ENCODE data around the gene C16orf87. TPM values are rescaled to one million over a fixed set of nuclear protein-coding genes. Genes with fewer than 3 reads are reported as not detected.
A peak's percentile ranks its signal among the peaks of the same experiment; 100 is the strongest.

The C16orf87 gene
- total RNA-seq, 1 experiment from 2014 or later = 22.5 TPM

- TF ChIP-seq NFYB (CRISPR knock-in tag; conservative IDR thresholded peaks at IDR 0.05; ENCODE audit: low read depth) (no peak), ZNF317 (CRISPR knock-in tag; IDR thresholded peaks at IDR 0.05; ENCODE audit: borderline replicate concordance, low read depth) (no peak), MLX (CRISPR knock-in tag; IDR thresholded peaks at IDR 0.05) (no peak), RELA (CRISPR knock-in tag; IDR thresholded peaks at IDR 0.05; ENCODE audit: borderline replicate concordance) (no peak), NR3C1 (CRISPR knock-in tag; conservative IDR thresholded peaks at IDR 0.05; ENCODE audit: low read depth) (no peak), E2F4 (CRISPR knock-in tag; IDR thresholded peaks at IDR 0.05; ENCODE audit: borderline replicate concordance, low read depth) (no peak), NR2C2 (CRISPR knock-in tag; IDR thresholded peaks at IDR 0.05) (no peak), ZNF219 (CRISPR knock-in tag; IDR thresholded peaks at IDR 0.05; ENCODE audit: borderline replicate concordance) (no peak), TCF7 (CRISPR knock-in tag; IDR thresholded peaks at IDR 0.05; ENCODE audit: low read depth) (no peak), ZNF512 (CRISPR knock-in tag; IDR thresholded peaks at IDR 0.05; ENCODE audit: borderline replicate concordance) (no peak), TEAD1 (CRISPR knock-in tag; IDR thresholded peaks at IDR 0.05) (no peak), MYBL2 (CRISPR knock-in tag; IDR thresholded peaks at IDR 0.05) (no peak), GABPB1 (CRISPR knock-in tag; IDR thresholded peaks at IDR 0.05) (no peak)
- TF ChIP-seq, protein P1, sequence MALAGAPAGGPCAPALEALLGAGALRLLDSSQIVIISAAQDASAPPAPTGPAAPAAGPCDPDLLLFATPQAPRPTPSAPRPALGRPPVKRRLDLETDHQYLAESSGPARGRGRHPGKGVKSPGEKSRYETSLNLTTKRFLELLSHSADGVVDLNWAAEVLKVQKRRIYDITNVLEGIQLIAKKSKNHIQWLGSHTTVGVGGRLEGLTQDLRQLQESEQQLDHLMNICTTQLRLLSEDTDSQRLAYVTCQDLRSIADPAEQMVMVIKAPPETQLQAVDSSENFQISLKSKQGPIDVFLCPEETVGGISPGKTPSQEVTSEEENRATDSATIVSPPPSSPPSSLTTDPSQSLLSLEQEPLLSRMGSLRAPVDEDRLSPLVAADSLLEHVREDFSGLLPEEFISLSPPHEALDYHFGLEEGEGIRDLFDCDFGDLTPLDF (CRISPR knock-in tag; IDR thresholded peaks at IDR 0.05) = no peak
- TF ChIP-seq, protein P2, sequence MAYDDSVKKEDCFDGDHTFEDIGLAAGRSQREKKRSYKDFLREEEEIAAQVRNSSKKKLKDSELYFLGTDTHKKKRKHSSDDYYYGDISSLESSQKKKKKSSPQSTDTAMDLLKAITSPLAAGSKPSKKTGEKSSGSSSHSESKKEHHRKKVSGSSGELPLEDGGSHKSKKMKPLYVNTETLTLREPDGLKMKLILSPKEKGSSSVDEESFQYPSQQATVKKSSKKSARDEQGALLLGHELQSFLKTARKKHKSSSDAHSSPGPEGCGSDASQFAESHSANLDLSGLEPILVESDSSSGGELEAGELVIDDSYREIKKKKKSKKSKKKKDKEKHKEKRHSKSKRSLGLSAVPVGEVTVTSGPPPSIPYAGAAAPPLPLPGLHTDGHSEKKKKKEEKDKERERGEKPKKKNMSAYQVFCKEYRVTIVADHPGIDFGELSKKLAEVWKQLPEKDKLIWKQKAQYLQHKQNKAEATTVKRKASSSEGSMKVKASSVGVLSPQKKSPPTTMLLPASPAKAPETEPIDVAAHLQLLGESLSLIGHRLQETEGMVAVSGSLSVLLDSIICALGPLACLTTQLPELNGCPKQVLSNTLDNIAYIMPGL (CRISPR knock-in tag; IDR thresholded peaks at IDR 0.05) = no peak
- TF ChIP-seq, protein P3, sequence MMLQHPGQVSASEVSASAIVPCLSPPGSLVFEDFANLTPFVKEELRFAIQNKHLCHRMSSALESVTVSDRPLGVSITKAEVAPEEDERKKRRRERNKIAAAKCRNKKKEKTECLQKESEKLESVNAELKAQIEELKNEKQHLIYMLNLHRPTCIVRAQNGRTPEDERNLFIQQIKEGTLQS (CRISPR knock-in tag; conservative IDR thresholded peaks at IDR 0.05) = no peak
- TF ChIP-seq, protein P4, sequence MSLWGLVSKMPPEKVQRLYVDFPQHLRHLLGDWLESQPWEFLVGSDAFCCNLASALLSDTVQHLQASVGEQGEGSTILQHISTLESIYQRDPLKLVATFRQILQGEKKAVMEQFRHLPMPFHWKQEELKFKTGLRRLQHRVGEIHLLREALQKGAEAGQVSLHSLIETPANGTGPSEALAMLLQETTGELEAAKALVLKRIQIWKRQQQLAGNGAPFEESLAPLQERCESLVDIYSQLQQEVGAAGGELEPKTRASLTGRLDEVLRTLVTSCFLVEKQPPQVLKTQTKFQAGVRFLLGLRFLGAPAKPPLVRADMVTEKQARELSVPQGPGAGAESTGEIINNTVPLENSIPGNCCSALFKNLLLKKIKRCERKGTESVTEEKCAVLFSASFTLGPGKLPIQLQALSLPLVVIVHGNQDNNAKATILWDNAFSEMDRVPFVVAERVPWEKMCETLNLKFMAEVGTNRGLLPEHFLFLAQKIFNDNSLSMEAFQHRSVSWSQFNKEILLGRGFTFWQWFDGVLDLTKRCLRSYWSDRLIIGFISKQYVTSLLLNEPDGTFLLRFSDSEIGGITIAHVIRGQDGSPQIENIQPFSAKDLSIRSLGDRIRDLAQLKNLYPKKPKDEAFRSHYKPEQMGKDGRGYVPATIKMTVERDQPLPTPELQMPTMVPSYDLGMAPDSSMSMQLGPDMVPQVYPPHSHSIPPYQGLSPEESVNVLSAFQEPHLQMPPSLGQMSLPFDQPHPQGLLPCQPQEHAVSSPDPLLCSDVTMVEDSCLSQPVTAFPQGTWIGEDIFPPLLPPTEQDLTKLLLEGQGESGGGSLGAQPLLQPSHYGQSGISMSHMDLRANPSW (CRISPR knock-in tag; conservative IDR thresholded peaks at IDR 0.05; ENCODE audit: low read depth) = no peak
- DNase-seq (ENCODE audit: low spot score) (no peak), ATAC-seq (peak; percentile 41; the same call in 1 of the 2 replicates)
- Mint-ChIP-seq H3K27ac (no peak overlapping the region), H3K4me3 (no peak overlapping the region), H3K4me1 (peaks cover 2% of the 10 kb centered on the region; the same call in 1 of the 2 replicates), H3K9me3 (peaks cover 6% of the 10 kb centered on the region), H3K36me3 (peaks cover 17% of the 10 kb centered on the region), H3K27me3 (ENCODE audit: low read depth) (no peaks in the 10 kb centered on the region)
- POLR2A ChIA-PET = interaction anchor here (0.6 kb wide), 1 partner anchor 25 kb away, joined by 4 read pairs; no protein-coding TSS in a partner anchor
- CTCF ChIA-PET = interaction anchor here (0.7 to 3.2 kb wide), 15 partner anchors 9 to 180 kb away, joined by 3 to 43 read pairs (median 5); partner anchors contain the start of genes MYLK3 and SHCBP1
Measured at GRCh38 chr16:46801428-46802049, 29.4 kb downstream of the C16orf87 start.
